GM19397 (cell line): Measurements from ENCODE around the gene CHP2.
"Not testable (repeated sequence)": the region's sequence is repeated elsewhere in the genome, so short reads cannot be mapped to it uniquely, and the experiment has no call there.

Experiments used
- ATAC-seq: cut with Tn5 transposase; IDR thresholded peaks from one replicate; pipeline ENCODE4 v1.9.1; 2021; ENCODE audit warnings: mild to moderate bottlenecking, moderate library complexity; ENCODE audit not compliant: unreplicated experiment

CHP2 gene

DNA sequence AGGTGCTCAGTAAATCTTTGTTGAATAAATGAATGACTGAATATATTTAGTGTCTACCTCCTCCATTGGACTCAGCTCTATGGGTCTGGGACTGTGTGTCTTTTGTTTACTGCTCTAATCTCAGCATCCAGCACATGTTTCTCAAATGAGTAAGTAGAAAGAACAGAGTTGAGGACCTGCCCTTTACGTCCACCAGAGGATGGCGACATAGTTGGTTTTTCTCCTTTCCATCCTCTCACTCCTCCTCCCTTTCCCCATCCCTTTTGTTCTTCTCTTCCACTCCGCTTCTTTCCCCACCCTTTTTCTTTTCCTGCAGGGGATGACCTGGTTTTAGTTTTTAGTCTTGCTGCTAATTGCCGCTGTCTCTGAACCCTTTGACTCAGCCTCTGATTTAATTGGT is 12.1 kb upstream of the CHP2 start:
- ATAC-seq, result no peak

DNA sequence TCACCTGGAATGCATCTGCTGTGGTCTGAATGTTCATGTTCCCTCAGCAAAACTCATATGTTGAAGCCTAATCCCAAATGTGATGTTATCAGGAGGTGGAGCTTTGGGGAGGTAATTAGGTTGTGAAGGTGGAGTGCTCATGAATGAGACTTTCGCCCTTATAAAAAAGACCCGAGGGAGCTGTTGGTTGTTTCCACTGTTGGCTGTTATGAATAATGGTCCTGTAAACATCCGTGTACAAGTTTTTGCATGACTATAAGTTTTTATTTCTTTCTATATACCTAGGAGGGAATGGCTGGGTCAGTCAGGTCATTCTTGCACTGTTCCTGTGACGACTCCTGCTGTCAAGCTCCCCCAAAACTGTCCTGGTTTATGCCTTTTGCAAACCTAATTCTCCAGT is 9.6 kb upstream of the CHP2 start:
- no peak for ATAC-seq

DNA sequence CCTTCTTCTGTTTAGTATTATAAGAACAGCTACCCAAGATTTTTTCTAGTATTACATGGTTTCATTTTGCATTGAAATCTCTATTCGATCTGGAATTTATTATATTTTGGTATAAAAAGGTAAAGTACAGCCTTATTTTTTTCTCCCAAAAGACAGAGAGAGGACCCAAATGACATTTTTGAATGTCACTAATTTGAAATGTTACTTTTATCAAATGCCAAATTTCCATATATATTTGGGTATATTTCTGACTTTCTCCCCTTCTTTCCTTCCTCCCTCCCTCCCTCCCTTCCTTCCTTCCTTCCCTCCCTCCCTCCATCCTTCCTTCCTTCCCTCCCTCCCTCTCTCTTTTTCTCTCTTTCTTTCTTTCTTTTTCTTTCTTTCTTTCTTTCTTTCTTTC is 6.2 kb upstream of the CHP2 start:
- no peak for ATAC-seq

DNA sequence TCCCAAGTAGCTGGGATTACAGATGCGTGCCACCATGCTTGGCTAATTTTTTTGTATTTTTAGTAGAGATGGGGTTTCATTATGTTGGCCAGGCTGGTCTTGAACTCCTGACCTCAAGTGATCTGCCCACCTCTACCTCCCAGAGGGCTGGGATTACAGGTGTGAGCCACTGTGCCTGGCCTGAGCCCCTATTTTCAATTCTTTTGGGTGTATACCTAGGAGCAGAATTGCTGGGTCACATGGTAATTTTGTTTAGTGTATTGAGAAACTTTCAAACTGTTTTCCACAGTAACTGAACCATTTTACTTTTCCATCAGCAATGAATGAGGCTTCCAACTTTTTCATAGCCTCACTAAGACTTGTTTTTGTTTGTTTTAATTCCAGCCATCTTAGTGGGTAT is 3.8 kb upstream of the CHP2 start:
- ATAC-seq, result not testable (repeated sequence)

DNA sequence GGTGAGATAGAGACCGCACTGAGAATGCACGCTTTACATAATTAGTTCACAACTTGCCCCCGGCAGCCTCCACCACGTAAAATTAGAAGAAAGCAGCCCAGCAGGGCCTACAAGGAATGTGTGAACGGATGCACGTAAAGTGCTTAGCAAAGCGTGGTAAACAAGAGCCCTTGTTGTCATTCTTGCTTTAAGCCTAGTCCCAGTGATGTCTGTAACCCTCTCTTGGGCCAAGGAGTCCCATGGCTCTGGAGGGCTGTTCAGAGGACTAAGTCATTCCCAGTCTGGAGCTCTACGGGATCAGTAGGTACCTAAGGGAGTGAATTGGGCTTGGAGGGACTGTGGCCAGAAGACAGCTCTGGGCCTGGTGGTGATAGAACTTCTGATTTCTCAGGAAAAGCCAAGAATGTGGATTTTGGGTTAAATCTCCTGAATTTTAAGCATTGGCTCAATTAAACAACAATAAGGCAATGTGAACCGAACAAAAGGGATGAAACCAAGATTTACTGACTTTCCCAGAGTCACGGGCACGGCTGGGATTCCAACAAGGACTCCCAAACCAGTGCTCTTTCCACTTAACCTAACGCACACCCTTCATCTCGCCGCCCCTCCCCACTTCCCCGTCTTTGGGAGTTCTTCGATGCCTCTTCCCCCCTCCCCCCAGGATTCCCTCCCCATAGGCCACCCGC is 775 bp upstream of the CHP2 start:
- no peak for ATAC-seq

DNA sequence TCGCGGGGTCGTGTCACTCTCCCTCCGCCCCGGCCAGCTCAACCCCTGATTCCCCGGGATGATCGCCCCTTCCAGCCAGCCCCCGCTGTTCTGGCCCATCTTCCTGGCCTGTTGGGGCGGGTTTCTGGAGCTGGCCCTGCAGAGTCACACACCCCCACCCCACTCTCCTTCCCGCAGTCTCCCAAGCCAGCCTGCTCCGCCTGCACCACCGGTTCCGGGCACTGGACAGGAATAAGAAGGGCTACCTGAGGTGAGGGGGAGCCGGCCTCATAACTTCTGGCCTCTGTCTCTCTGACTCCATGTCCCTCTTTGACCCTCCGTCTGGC is 621 bp downstream of the CHP2 start:
- ATAC-seq, result no peak

DNA sequence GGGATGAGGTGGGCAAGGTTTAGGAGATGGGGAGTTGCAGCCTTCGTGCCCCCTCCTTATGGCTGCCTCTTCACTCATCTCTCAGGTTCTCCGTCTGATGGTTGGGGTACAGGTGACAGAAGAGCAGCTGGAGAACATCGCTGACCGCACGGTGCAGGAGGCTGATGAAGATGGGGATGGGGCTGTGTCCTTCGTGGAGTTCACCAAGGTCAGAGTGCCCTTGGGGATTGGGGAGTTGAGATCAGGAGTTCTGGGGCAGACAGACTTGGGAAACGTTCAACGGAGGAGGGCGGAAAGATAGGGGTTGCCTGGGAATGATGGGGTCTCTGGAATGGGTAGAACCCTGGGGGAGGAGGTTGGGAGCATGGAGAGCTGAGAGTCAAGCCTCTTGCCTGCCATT is 2.3 kb downstream of the CHP2 start:
- ATAC-seq, result no peak

DNA sequence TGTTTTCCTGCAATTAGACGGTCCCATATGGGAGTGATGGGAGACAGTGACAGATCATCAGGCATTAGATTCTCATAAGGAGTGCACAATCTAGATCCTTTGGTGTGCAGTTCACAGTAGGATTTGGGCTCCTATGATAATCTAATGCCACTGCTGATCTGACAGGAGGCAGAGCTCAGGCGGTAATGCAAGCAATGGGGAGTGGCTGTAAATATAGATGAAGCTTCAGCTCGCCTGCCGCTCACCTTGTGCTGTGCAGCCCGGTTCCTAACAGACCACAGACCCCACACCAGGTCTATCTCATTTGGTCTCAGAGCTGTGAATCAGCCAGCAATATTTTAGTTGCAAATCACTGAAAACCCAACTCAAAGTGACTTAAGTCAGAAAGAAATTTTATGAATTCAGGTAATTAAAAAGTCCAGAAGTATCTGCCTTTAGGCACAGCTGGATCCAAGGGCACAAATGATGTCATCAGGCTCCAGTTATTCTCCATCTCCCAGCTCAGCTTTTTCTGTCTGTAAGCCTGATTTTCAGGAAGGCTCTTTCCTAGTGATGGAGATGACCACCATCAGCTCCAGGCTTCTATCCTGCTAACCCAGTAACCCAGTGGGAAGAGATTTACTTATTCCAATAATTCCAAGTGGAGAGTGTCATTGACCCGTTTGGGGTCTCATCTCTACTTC is 3.3 kb downstream of the CHP2 start:
- ATAC-seq, result no peak

DNA sequence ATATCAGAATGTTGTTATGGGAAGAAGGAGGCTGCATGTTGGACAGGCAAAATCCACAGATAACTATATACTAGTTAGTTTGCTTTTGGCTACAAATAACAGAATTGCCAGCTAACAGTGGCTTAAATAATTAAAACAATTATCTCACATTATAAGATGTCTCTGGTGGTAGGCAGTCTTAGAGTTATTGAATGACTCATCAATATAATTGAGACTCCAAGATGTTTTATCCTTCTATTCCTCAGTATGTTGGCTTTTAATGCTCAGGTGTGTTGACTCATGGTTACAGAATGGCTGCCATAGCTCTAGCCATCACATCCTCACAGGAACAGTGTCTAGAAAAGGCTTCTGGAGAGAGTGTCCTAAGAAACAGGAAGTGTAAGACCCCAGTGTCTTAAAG is 11.1 kb downstream of the CHP2 start:
- ATAC-seq, result no peak

DNA sequence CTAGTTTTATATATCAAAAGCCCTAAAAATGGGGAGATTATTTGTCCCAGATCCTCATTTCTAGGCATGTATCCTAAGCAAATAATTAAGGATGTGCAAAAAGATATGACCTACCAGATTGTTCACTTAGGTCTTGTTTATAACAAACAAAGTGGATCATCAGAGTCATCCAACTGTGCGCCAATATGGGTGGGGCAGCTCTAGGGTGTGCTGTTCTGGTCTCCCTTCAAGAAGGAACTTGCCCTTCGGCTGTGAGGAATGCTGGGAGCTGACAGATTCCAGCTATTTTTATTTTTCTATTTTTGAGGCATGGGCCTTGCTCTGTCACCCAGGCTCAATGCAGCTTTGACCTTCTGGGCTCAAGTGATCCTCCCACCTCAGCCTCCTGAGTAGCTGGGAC is 13.8 kb downstream of the CHP2 start:
- no peak for ATAC-seq

DNA sequence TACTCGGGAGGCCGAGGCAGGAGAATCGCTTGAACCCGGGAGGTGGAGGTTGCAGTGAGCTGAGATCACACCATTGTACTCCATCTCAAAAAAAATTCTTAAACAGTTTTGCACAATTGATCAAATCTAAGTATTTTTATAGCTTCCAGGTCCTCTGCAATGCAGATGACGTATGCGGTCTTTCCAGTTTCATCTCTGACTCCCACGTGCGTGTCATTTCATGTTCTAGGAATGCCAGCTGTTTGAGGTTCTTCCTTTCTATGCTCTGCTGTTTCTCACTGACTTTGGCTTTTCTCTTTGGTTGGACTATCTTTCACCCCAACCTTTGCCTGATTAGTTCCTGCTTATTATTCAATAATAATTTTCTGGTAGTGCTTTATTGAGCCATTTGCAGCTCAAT is 16.2 kb downstream of the CHP2 start:
- no peak for ATAC-seq

DNA sequence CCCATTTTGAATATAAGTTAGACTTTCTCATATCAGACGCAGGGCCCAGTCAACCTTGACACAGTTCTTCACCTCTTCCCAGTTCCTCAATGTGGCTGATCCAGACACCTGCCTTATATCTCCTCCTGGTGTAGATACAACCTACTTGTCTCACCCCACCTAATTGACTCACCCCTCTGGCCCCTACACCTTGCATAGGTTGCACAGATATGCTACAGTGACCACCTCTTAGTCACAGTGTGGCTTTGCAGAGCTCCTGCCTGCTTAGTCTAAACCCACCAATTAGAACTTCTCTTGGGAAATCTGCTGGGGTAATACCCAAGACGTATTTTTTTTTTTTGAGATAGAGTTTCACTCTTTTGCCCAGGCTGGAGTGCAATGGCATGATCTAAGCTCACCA is 16.8 kb downstream of the CHP2 start:
- no peak for ATAC-seq

DNA sequence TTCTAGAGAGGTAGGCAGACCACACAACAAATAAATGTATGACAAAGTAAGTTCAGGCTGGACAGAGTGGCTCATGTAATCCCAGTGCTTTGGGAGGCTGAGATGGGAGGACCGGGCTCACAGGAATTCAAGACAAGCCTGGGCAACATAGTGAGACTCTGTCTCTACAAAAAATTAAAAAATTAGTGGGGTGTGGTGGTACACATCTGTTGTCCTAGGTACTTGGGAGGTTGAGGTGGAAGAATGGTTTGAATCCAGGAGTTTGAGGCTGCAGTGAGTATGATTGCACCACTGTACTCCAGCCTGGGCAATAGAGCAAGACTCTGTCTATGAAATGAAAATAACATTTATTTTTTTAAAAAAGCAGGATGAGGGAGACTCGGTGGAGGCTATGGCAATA is 18.5 kb downstream of the CHP2 start:
- no peak for ATAC-seq

DNA sequence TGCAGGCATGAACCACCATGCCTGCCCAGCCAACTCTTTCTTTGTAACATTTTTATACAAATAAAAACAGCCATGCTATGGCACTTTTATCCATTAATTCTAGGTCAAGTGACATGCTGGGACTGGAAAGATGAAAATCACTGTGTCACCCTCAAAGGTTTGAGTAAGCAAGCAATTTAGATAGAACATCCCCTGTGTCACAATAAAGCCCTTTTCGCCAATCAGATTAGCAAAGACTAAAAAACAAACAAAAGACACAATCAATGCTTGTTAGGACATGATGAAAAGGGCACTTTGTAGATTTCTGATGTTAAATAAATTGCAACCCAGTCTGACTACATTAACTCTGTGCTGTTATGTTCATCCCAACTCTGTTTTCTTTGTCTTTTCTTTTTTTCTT is 26.4 kb downstream of the CHP2 start:
- ATAC-seq, result no peak

DNA sequence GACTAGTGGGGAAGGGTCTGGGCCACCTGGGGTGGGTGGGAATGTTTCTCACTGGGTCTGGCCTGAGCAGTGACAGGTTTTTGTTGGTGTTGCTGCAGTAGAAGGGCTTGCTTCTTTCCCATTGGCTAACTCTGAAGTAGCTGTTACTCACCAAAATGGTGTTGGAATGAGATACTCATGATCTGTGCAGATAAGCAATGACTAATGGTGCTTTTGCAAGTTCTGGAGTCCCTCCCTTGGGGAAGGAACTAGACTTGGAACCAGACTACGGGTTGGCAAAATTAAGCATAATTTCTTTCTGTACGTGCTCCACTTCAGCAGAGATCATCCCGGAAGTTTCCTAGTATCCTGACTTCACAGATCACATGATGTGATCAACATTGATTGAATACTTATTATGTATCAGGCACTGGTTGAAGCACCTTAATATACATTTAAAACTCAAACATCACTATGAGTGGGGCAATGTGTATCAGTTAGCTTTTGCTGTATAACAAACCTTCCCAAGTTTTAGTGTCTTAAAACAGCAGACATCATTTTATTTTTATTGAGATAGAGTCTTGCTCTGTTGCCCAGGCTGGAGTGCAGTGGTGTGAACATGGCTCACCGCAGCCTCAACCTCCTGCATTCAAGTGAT is 30.1 kb downstream of the CHP2 start:
- no peak for ATAC-seq

DNA sequence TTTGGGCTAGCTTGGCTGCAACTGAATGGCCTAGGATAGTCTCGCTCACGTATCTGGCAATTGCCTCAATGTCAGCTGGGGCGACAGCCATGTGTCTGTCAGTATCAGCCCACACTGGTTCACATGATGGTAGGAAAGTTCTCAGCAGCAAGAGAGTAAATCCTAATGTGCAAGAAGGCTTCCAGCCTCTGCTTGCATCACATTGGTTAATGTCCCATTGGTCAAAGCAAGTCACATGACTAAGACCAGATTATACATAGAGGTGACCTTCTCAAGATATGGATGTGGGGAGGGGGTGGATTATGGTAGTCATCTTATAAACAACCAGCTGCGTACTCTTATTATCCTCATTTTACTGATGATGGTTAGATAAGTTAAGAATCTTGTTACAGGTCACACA is 31.0 kb downstream of the CHP2 start:
- ATAC-seq, result no peak

DNA sequence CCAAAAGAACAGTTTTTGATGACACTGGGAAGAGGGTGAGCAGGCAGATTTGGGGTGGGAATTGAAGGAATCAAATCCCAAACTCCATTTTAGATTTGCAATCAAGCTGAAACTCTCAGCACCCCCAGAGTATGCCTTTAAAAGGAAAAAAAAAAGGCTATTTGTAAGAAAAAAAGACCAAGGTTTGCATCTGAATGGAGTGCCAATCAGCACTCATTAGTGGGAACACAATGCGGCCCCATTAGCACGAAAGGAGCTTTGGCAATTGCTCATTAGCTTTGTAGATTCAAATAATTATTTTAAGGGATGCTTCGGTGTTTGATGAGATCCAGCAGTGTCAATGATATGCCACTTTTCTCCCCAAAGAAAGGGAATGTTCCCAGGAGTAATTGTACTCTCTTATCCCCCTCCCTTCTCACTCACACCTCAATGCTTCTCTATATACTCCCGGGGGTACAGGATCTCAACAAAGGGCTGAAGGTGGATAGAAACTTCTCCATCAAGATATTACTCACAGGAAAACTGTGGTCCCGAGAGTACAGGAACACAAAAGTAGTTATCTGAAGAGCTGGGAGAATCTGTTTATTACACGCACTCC is 32.2 kb downstream of the CHP2 start:
- ATAC-seq, result no peak

DNA sequence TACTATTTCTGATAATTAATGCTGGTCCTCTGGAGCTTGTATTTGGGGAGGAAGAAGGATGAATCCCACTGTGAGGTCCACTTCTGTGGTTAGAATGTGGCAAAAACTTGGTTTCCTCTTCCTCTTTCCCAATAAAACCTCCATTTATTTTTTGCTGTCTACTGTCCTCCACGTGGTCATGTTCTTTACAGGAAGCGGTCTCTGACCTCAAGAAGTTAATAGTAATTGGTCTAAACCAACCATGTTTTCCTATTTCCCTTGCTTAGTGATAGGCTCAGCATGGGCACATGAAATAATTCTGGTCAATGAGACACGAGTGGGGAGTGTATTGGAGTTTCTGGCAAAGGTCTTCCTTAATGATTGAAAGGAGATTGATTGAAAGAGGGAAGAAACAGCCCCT is 33.9 kb downstream of the CHP2 start:
- ATAC-seq, result no peak

DNA sequence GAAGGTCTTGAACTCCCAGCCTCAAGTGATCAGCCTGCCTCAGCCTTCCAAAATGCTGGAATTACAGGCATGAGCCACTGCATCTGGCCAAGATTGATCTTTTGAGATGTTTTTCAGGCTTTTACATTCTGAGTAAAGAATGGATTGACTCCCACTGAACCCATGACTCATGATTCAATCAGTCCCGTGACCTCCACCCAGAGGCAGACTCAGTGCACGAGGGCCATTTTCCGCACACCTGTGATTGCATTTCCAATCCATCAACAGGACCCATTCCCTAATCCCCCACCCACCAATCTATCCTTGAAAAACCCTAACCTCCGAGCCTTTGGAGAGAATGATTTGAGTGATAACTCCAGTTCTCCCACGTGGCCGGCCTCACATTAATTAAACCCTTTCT is 40.6 kb downstream of the CHP2 start:
- no peak for ATAC-seq

DNA sequence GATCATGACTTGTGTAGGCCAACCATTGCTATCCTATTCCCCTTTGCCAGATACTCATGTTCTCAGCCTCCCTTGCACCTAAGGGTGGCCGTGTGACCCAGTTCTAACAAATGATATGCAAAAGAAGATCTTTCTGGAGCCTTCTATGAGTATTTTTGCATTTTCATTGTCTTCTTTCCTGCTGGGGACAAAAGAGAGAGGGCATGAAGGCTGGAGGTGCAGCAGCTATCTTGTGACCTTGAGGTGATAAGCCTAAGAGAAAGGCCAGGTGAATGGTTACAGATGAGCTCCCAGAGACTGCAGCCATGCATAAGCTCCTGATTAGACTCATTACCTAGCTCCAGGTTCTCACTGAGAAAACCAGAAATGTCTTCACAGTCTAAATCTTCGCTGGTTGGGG is 42.1 kb downstream of the CHP2 start:
- ATAC-seq, result no peak

DNA sequence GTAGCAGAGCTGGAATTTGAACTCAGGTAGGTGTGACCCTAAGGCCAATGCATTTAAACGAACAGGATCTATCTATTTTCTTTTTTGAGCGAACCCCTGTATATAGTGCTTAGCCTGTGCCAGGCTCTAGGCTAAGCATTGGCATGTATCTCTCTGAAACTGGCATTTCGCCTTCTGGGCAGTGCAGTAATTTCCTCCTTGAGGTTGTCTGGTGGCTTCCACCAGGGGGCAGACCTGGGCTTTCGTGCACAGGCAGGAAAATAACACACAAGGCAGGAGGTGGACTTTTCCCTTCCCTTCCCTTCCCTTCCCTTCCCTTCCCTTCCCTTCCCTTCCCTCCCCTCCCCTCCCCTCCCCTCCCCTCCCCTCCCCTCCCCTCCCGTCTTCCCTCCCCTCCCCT is 46.6 kb downstream of the CHP2 start:
- no peak for ATAC-seq

DNA sequence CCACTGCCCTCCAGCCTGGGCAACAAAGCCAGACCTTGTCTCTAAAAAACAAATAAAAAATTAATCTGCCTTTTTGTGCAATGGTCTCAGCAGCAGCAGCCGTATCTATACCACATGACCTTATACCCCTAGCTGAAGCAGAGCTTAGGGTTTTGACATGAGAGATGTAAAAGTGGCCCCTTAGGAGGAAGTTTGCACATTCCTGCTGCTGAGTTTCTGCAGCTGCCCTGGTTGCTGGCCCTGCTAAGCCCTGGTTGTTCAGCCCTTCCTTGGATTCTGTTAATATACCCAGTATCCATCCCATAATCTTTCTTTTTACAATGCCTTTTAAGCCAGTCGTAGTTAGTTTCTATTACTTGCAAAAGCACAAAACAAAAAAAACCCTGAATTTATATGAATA is 48.0 kb downstream of the CHP2 start:
- no peak for ATAC-seq
